GM12878 (cell line): ENCODE data around the gene CCR5. TPM values are rescaled to one million over a fixed set of nuclear protein-coding genes. Genes with fewer than 3 reads are reported as not detected.

Source experiments
- ATAC-seq: fragments of 200-7000 bp; cut with Tn5 transposase; 3 replicates; pipeline ENCODE4 v1.9.1; 2020; ENCODE audit warnings: mild to moderate bottlenecking, moderate library complexity
- BruUV-seq: library from RNA; stranded (reverse); fragments of 400-500 nt; replicated peaks from 2 replicates; lab custom pipeline; 2021; lab: Mats Ljungman, UMichigan
- CTCF ChIA-PET: fragments of 300-600 bp; sonication (Branson Sonifier 250); formaldehyde crosslinking; extraction: SDS; loops from one replicate; lab custom pipeline; 2021; ENCODE audit warnings: inconsistent platforms; lab: Yijun Ruan, JAX
- POLR2A ChIA-PET: fragments of 350-600 bp; formaldehyde crosslinking; extraction: SDS; loops from one replicate; lab custom pipeline; 2021; ENCODE audit warnings: inconsistent platforms; lab: Charles Lee
- RAD21 ChIA-PET: fragments of 300-600 bp; sonication (Branson Sonifier 250); formaldehyde crosslinking; loops from one replicate; lab custom pipeline; 2023; ENCODE audit warnings: antibody characterized with exemption; ENCODE audit not compliant: unreplicated experiment; lab: Charles Lee
- SMC1A ChIA-PET: fragments of 300-600 bp; sonication (Branson Sonifier 250); formaldehyde crosslinking; loops from one replicate; lab custom pipeline; 2023; ENCODE audit not compliant: unreplicated experiment, uncharacterized antibody; lab: Charles Lee
- DNase-seq: peaks from one replicate; pipeline ENCODE4 v3.0.0-alpha.2; 2011; ENCODE audit warnings: low read depth, low spot score
- FAIRE-seq: peaks from 3 replicates; lab custom pipeline; 2011; peaks lifted over from hg19 to GRCh38; lab: Jason Lieb, UNC
- H2AFZ ChIP-seq: 2 replicates; pipeline ENCODE4 v1.6.0; 2011; ENCODE audit warnings: low read depth, low read length, control low read depth; ENCODE audit not compliant: control insufficient read depth
- H3K27ac ChIP-seq: 2 replicates; pipeline ENCODE4 v1.5.1; 2011; ENCODE audit warnings: control low read depth; ENCODE audit not compliant: control insufficient read depth, insufficient read depth
- H3K27me3 ChIP-seq, 2 experiments: replicated peaks in 1 of 2; 2 replicates each; pipeline versions ENCODE4 v1.6.0 to v1.6.1; 2011; ENCODE audit warnings: low read length in 1 of 2; ENCODE audit not compliant: control insufficient read depth in 2 of 2, insufficient read depth in 2 of 2
- H3K36me3 ChIP-seq, 2 experiments: 2 replicates each; pipeline ENCODE4 v1.5.1; 2011; ENCODE audit warnings: low read length in 1 of 2; ENCODE audit not compliant: control insufficient read depth in 2 of 2, insufficient read depth in 2 of 2
- H3K4me1 ChIP-seq: 2 replicates; pipeline ENCODE4 v1.6.1; 2011; ENCODE audit warnings: mild to moderate bottlenecking, low read length, moderate library complexity, mixed read lengths; ENCODE audit not compliant: control insufficient read depth, insufficient read depth
- H3K4me2 ChIP-seq: 2 replicates; pipeline ENCODE4 v1.6.0; 2011; ENCODE audit warnings: control low read depth; ENCODE audit not compliant: control insufficient read depth, insufficient read depth
- H3K4me3 ChIP-seq: fragments of 200-600 bp; sonication (generic); 2 replicates; pipeline ENCODE4 v1.5.1; 2016
- H3K79me2 ChIP-seq: 2 replicates; pipeline ENCODE4 v1.6.0; 2011; ENCODE audit warnings: low read length; ENCODE audit not compliant: control insufficient read depth, insufficient read depth
- H3K9ac ChIP-seq: 2 replicates; pipeline ENCODE4 v1.8.0; 2011; ENCODE audit warnings: low read length, control low read depth, mixed read lengths; ENCODE audit not compliant: control insufficient read depth, insufficient read depth
- H3K9me3 ChIP-seq: replicated peaks from 3 replicates; pipeline ENCODE4 v1.5.1; 2011; ENCODE audit warnings: mild to moderate bottlenecking, low read length; ENCODE audit not compliant: control insufficient read depth, insufficient read depth
- H4K20me1 ChIP-seq: 2 replicates; pipeline ENCODE4 v1.6.0; 2011; ENCODE audit not compliant: control insufficient read depth, insufficient read depth
- BHLHE40 ChIP-seq, 2 experiments: fragments of 450-650 bp in 1 of 2; IDR thresholded peaks; 2 replicates each; pipeline ENCODE4 v1.6.1; 2011 to 2017; ENCODE audit warnings: low read depth in 2 of 2, borderline replicate concordance in 1 of 2, improper control_type of control experiment in 1 of 2, low read length in 1 of 2, mild to moderate bottlenecking in 1 of 2
- CBX3 ChIP-seq: fragments of 200-600 bp; sonication (generic); IDR thresholded peaks from 2 replicates; pipeline ENCODE4 v1.6.1; 2016; ENCODE audit warnings: low read depth, borderline replicate concordance
- CUX1 ChIP-seq: IDR thresholded peaks from 2 replicates; pipeline ENCODE4 v1.6.1; 2012; ENCODE audit warnings: improper control_type of control experiment, low read depth, low read length; ENCODE audit not compliant: insufficient replicate concordance
- ESRRA ChIP-seq: IDR thresholded peaks from 2 replicates; pipeline ENCODE4 v1.6.1; 2012; ENCODE audit warnings: mild to moderate bottlenecking, low read length, improper control_type of control experiment
- HDGF ChIP-seq: fragments of 450-650 bp; IDR thresholded peaks from 2 replicates; pipeline ENCODE4 v1.6.1; 2016; ENCODE audit warnings: antibody characterized with exemption
- JUNB ChIP-seq: IDR thresholded peaks from 2 replicates; pipeline ENCODE4 v1.6.1; 2016; ENCODE audit warnings: antibody characterized with exemption, mild to moderate bottlenecking
- KLF5 ChIP-seq: fragments of 450-650 bp; IDR thresholded peaks from 2 replicates; pipeline ENCODE4 v1.6.1; 2014; ENCODE audit warnings: mild to moderate bottlenecking; ENCODE audit not compliant: partially characterized antibody
- MTA2 ChIP-seq: fragments of 450-650 bp; IDR thresholded peaks from 2 replicates; pipeline ENCODE4 v1.6.1; 2016; ENCODE audit warnings: low read depth, mild to moderate bottlenecking, moderate library complexity
- NBN ChIP-seq: fragments of 450-650 bp; IDR thresholded peaks from 2 replicates; pipeline ENCODE4 v1.6.1; 2016
- SRF ChIP-seq, 2 experiments: IDR thresholded peaks; 2 replicates each; pipeline ENCODE4 v1.6.1; 2011; ENCODE audit warnings: low read depth in 2 of 2, low read length in 2 of 2, mild to moderate bottlenecking in 1 of 2, moderate library complexity in 1 of 2
- ZSCAN29 ChIP-seq: fragments of 450-650 bp; IDR thresholded peaks from 2 replicates; pipeline ENCODE4 v1.6.1; 2017; ENCODE audit warnings: mild to moderate bottlenecking, moderate library complexity
- WGBS: methylation state at CpG from one replicate; pipeline ENCODE4 v1.1.6; 2016; ENCODE audit warnings: low lambda C conversion rate; ENCODE audit not compliant: insufficient replicate concordance, insufficient coverage; ENCODE audit errors: missing lambda C conversion rate; 5-methylcytosine and 5-hydroxymethylcytosine counted together
- in situ Hi-C: fragments of 300-500 bp; cut with MboI; formaldehyde crosslinking; loops from 9 replicates; pipeline ENCODE4 v1.14.3; 2018; ENCODE audit warnings: mixed read lengths
- intact Hi-C: fragments of 100-400 bp; cut with micrococcal nuclease; formaldehyde crosslinking; loops from one replicate; pipeline ENCODE4 v1.14.2; 2022; ENCODE audit not compliant: unreplicated experiment
- polyA plus RNA-seq, 11 experiments: library from polyadenylated mRNA; depleted of rRNA in 4 of 11; unstranded in 6 of 11; stranded (reverse) in 5 of 11; fragments of >200 nt; fragmentation: Nextera tagmentation in 4 of 11; fragmentation: Illumina TruSeq in 1 of 11; extraction: Ambion mirVana in 4 of 11; extraction: Trizol in 1 of 11; gene quantifications; 1 replicate in 1 of 11; 2 replicates in 10 of 11; pipeline versions ENCODE4 v1.2.1 to v1.2.3, GENCODE V29; 2011 to 2016; ENCODE audit warnings: inconsistent platforms in 2 of 11, missing spikeins in 2 of 11, low read depth in 1 of 11
- total RNA-seq, 4 experiments: library from RNA; depleted of rRNA in 3 of 4; stranded (reverse); fragments of >200 nt in 3 of 4; fragmentation: Illumina TruSeq in 1 of 4; extraction: Trizol in 1 of 4; gene quantifications; 2 replicates each; pipeline versions ENCODE4 v1.2.1 to v1.2.3, GENCODE V29; 2013 to 2021

The CCR5 gene
- total and polyA plus RNA-seq, 10 of the 15 experiments (the other 5 are each of a cell fraction or from before 2014, with no cell fraction given), result 0.17 to 1.6 (median 0.82) TPM; not detected in 1

GRCh38 chr3:46356909-46357308 lies 13.8 kb upstream of the CCR5 start:
- WGBS, result 76% methylated on average over 3 of the region's 4 CpGs
- H3K4me3 ChIP-seq, result no peak overlapping the region
- in situ Hi-C loops, result no loop called here
- ATAC-seq (no peak), FAIRE-seq (no peak), DNase-seq (no peak)
- no peaks in the 10 kb centered on the region for H3K9me3 ChIP-seq
- no peaks in the 10 kb centered on the region for H3K79me2 ChIP-seq
- H4K20me1 ChIP-seq, result no peaks in the 10 kb centered on the region
- H3K4me2 ChIP-seq, result no peak overlapping the region
- H3K27me3 ChIP-seq, result no peaks in the 10 kb centered on the region; a peak in 1 of 4 replicates
- H3K9ac ChIP-seq, result no peak overlapping the region
- TF ChIP-seq SRF (IDR thresholded peaks at IDR 0.05; ENCODE audit: low read depth in 2 of 2, low read length in 2 of 2), result no peak
- TF ChIP-seq JUNB, result no peak
- TF ChIP-seq CBX3, result no peak
- no peak for TF ChIP-seq NBN
- no peak for TF ChIP-seq ZSCAN29
- no peak for TF ChIP-seq HDGF
- TF ChIP-seq KLF5, result no peak
- peaks cover 41% of the 10 kb centered on the region for H3K4me1 ChIP-seq
- ChIA-PET POLR2A (interaction anchor here (0.6 to 0.7 kb wide), 2 partner anchors 10 to 405 kb away, joined by 3 to 4 read pairs; no protein-coding TSS in a partner anchor), CTCF (interaction anchor here (1.2 kb wide), 1 partner anchor 12 kb away, joined by 6 read pairs; no protein-coding TSS in a partner anchor), RAD21 (interaction anchor here (0.7 kb wide), 1 partner anchor 146 kb away, joined by 3 read pairs; no protein-coding TSS in a partner anchor), SMC1A (interaction anchor here (1.0 kb wide), 1 partner anchor 12 kb away, joined by 3 read pairs; no protein-coding TSS in a partner anchor)
- no peak overlapping the region for H2AFZ ChIP-seq
- no peak overlapping the region for H3K27ac ChIP-seq
- no peaks in the 10 kb centered on the region for H3K36me3 ChIP-seq
- intact Hi-C loops, result no loop called here
- no TSS peak for BruUV-seq

- ATAC-seq (no peak), DNase-seq (no peak), FAIRE-seq (no peak)
- ChIA-PET CTCF (interaction anchor here (1.9 to 2.7 kb wide), 2 partner anchors 11 to 20 kb away, joined by 7 to 37 read pairs; partner anchors contain the start of gene CCR5), POLR2A (no interaction called here), SMC1A (interaction anchor here (1.0 to 2.7 kb wide), 2 partner anchors 9 to 37 kb away, joined by 3 to 15 read pairs; no protein-coding TSS in a partner anchor), RAD21 (interaction anchor here (2.9 kb wide), 1 partner anchor 12 kb away, joined by 38 read pairs; the partner anchor contains the start of gene CCR5)
- no peak overlapping the region for H3K4me2 ChIP-seq
- H3K9me3 ChIP-seq, result no peaks in the 10 kb centered on the region
- no peak overlapping the region for H3K4me3 ChIP-seq
- H3K27ac ChIP-seq, result no peak overlapping the region
- H3K9ac ChIP-seq, result no peak overlapping the region
- peaks cover 45% of the 10 kb centered on the region for H3K4me1 ChIP-seq
- H3K36me3 ChIP-seq, result no peaks in the 10 kb centered on the region
- 78% methylated on average over 6 of the region's 6 CpGs for WGBS
- no peak overlapping the region for H2AFZ ChIP-seq
- BruUV-seq, result no TSS peak
- in situ Hi-C loops, result no loop called here
- H3K27me3 ChIP-seq, result no peaks in the 10 kb centered on the region
- intact Hi-C loops, result no loop called here
- no peaks in the 10 kb centered on the region for H3K79me2 ChIP-seq
- no peaks in the 10 kb centered on the region for H4K20me1 ChIP-seq
- TF ChIP-seq BHLHE40 (IDR thresholded peaks at IDR 0.05; ENCODE audit: borderline replicate concordance in 1 of 2, low read depth in 2 of 2, low read length in 1 of 2) (no peak), CUX1 (no peak), ESRRA (no peak), MTA2 (no peak)
Observed at GRCh38 chr3:46358466-46358865, 12.3 kb upstream of the CCR5 start.
